Measurements from ENCODE around the gene KPTN. TPM values are rescaled to one million over a fixed set of nuclear protein-coding genes. Genes with fewer than 3 reads are reported as not detected.

KPTN gene
- total and polyA plus RNA-seq, 2 of the 13 experiments (the other 11 are each of a cell fraction or from before 2014, with no cell fraction given) = 9.1 to 13.3 TPM

- TF ChIP-seq ZBTB49 (CRISPR knock-in tag; IDR thresholded peaks at IDR 0.05; ENCODE audit: borderline replicate concordance) = no peak
- no peak for TF ChIP-seq ZNF546 (CRISPR knock-in tag; conservative IDR thresholded peaks at IDR 0.05)
- peak; percentile 89 for TF ChIP-seq ZNF770 (CRISPR knock-in tag; IDR thresholded peaks at IDR 0.05)
- peak; percentile 67; the same call in 1 of the 2 replicates for TF ChIP-seq HBP1 (CRISPR knock-in tag; IDR thresholded peaks at IDR 0.05; ENCODE audit: low read depth)
- TF ChIP-seq SCMH1 (CRISPR knock-in tag; IDR thresholded peaks at IDR 0.05; ENCODE audit: borderline replicate concordance) = no peak
- TF ChIP-seq ZNF24 (IDR thresholded peaks at IDR 0.05) = no peak
- no peak for TF ChIP-seq ZBTB2 (CRISPR knock-in tag; IDR thresholded peaks at IDR 0.05; ENCODE audit: low read depth)
- no peak for TF ChIP-seq TSC22D2 (CRISPR knock-in tag; IDR thresholded peaks at IDR 0.05; ENCODE audit: borderline replicate concordance)
- 0 out of 2 replicates have a peak, but pooled peaks have one; percentile 67 for TF ChIP-seq ZSCAN21 (CRISPR knock-in tag; IDR thresholded peaks at IDR 0.05; ENCODE audit: borderline replicate concordance)
- TF ChIP-seq RXRB (CRISPR knock-in tag; IDR thresholded peaks at IDR 0.05; ENCODE audit: borderline replicate concordance) = no peak
- TF ChIP-seq SRSF9 (IDR thresholded peaks at IDR 0.05; ENCODE audit: borderline replicate concordance, insufficient read depth, low read depth, low read length, poor library complexity, severe bottlenecking) = no peak
- TF ChIP-seq FIP1L1 (IDR thresholded peaks at IDR 0.05; ENCODE audit: borderline replicate concordance, insufficient read depth, low read depth, low read length) = no peak
- TF ChIP-seq E2F2 (CRISPR knock-in tag; IDR thresholded peaks at IDR 0.05; ENCODE audit: borderline replicate concordance) = no peak
- TF ChIP-seq RFXAP (CRISPR knock-in tag; IDR thresholded peaks at IDR 0.05; ENCODE audit: borderline replicate concordance) = no peak
- 0 out of 2 replicates have a peak, but pooled peaks have one; percentile 36 for TF ChIP-seq ZNF816 (CRISPR knock-in tag; IDR thresholded peaks at IDR 0.05; ENCODE audit: borderline replicate concordance)
- no peak for TF ChIP-seq MNT (IDR thresholded peaks at IDR 0.05)
- no peak for TF ChIP-seq ZSCAN29 (CRISPR knock-in tag; conservative IDR thresholded peaks at IDR 0.05)
Measured at GRCh38 chr19:47471733-47472457, 12.1 kb downstream of the KPTN start, which contains the start of gene SLC8A2 (continued).
